Measurements from ENCODE around the gene TOM1L2.
"Not testable (repeated sequence)": the region's sequence is repeated elsewhere in the genome, so short reads cannot be mapped to it uniquely, and the experiment has no call there.

TOM1L2 gene

GRCh38 chr17:17912336-17912735 lies 59.9 kb downstream of the TOM1L2 start:
- not testable (repeated sequence) for H3K36me3 Mint-ChIP-seq (ENCODE audit: insufficient read depth); H3K4me3 Mint-ChIP-seq; H3K27ac Mint-ChIP-seq; H3K9me3 Mint-ChIP-seq; ATAC-seq (replicated peaks); H3K27me3 Mint-ChIP-seq; DNase-seq
- peaks cover 11 to 13% of the 10 kb centered on the region in 2 donors for H3K4me1 Mint-ChIP-seq (ENCODE audit: low read depth in 2 of 2)

DNA sequence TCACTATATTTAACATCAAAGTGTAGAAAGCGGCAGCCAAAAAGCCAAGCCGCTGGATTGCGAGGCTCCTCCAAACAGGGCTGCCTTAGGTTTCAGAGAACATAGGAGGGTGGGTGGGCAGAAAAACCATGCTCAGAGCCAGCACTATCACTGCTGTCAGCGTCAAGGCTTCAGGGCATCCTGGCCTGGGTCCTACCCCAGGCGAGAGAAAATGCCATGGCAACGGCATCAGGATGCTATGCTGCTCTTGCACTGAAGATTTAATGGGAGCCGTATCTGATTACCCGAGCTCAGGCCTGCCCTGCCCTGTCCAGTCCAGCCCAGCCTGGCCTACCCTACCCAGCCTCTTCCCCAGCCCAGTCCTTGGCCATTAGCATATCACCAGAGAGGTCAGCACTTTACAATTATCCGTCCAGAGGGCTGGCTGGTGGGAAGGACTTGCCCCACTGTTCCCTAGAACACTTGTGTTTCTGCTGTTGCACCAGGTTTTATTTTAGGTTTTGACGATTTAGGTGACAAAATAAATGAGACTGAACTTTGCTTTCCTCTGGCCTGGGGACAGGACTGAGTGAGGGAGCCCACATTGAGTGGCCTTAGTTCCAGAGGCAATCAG lies 61.1 kb downstream of the TOM1L2 start:
- no peak for ATAC-seq (replicated peaks)
- no peak for DNase-seq
- H3K4me3 Mint-ChIP-seq = no peak overlapping the region
- peak overlapping the region in 1 of 2 donors; percentile 29 for H3K27ac Mint-ChIP-seq
- H3K4me1 Mint-ChIP-seq (ENCODE audit: low read depth in 2 of 2) = peaks cover 9 to 11% of the 10 kb centered on the region in 2 donors
- peaks cover 3% of the 10 kb centered on the region for H3K36me3 Mint-ChIP-seq (ENCODE audit: insufficient read depth)
- no peaks in the 10 kb centered on the region for H3K9me3 Mint-ChIP-seq
- no peaks in the 10 kb centered on the region for H3K27me3 Mint-ChIP-seq

DNA sequence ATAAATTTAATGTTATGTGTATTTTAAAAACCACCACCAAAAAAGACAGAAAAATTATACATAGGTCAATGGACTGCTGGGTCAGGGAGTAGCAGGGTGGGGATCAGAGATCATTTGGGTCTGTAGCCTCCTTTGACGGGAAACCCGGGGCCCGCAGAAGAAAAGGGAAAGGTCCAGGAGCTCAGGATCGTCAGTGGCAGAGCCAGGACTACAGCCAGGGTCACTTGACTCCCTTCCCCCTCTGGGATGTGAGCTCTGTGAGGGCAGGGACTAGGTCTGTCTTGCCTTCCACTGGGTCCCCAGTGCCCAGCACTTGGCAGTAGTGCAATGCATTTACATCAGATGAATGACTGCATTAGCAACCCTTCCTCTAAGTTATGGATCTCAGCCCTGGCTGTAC lies 62.1 kb downstream of the TOM1L2 start:
- ATAC-seq (replicated peaks) (no peak), DNase-seq (no peak)
- H3K27me3 Mint-ChIP-seq = no peaks in the 10 kb centered on the region
- peaks cover 3% of the 10 kb centered on the region for H3K36me3 Mint-ChIP-seq (ENCODE audit: insufficient read depth)
- no peak overlapping the region for H3K27ac Mint-ChIP-seq
- H3K4me1 Mint-ChIP-seq (ENCODE audit: low read depth in 2 of 2) = peaks cover 9 to 11% of the 10 kb centered on the region in 2 donors
- no peaks in the 10 kb centered on the region for H3K9me3 Mint-ChIP-seq
- no peak overlapping the region for H3K4me3 Mint-ChIP-seq

GRCh38 chr17:17909078-17909477 lies 63.1 kb downstream of the TOM1L2 start:
- Mint-ChIP-seq H3K27ac (no peak overlapping the region), H3K9me3 (no peaks in the 10 kb centered on the region), H3K36me3 (ENCODE audit: insufficient read depth) (no peaks in the 10 kb centered on the region), H3K4me1 (ENCODE audit: low read depth in 2 of 2) (peaks cover 4 to 5% of the 10 kb centered on the region in 2 donors), H3K4me3 (no peak overlapping the region), H3K27me3 (no peaks in the 10 kb centered on the region)
- no peak for ATAC-seq (replicated peaks)
- no peak for DNase-seq

GRCh38 chr17:17907469-17907868 lies 64.7 kb downstream of the TOM1L2 start:
- DNase-seq = no peak
- Mint-ChIP-seq H3K4me3 (no peak overlapping the region), H3K27me3 (no peaks in the 10 kb centered on the region), H3K4me1 (ENCODE audit: low read depth in 2 of 2) (peaks cover 0 to 1% of the 10 kb centered on the region in 2 donors), H3K9me3 (no peaks in the 10 kb centered on the region), H3K27ac (peak overlapping the region in 1 of 2 donors; percentile 16), H3K36me3 (ENCODE audit: insufficient read depth) (no peaks in the 10 kb centered on the region)
- no peak for ATAC-seq (replicated peaks)

- Mint-ChIP-seq H3K36me3 (ENCODE audit: insufficient read depth) (no peaks in the 10 kb centered on the region), H3K27ac (peak overlapping the region in 1 of 2 donors; percentile 16)
These were observed 65.6 kb downstream of the TOM1L2 start for GRCh38 chr17:17906418-17907215.

DNA sequence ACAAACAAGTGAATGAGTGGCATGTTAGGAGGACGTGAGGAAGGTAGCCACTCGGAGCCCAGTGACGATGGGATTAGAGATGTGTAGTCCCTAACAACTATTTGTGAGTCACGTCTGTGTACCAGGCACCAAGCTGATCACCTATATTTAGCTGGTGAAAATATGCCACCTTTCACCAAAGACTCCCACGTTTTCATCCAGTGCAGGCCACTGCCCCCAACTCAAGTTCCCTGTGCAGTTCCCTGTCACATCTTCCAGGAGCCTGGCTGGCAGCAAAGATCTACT lies 67.2 kb downstream of the TOM1L2 start:
- Mint-ChIP-seq H3K27me3 (no peaks in the 10 kb centered on the region), H3K4me3 (no peak overlapping the region), H3K4me1 (ENCODE audit: low read depth in 2 of 2) (peaks cover 0 to 2% of the 10 kb centered on the region in 2 donors), H3K9me3 (no peaks in the 10 kb centered on the region), H3K36me3 (ENCODE audit: insufficient read depth) (peaks cover 4% of the 10 kb centered on the region), H3K27ac (no peak overlapping the region)
- ATAC-seq (replicated peaks) (no peak), DNase-seq (no peak)

More at GRCh38 chr17:17906418-17907215, 65.6 kb downstream of the TOM1L2 start:
- ATAC-seq (replicated peaks) (no peak), DNase-seq (no peak)
- no peaks in the 10 kb centered on the region for H3K9me3 Mint-ChIP-seq
- H3K27me3 Mint-ChIP-seq = no peaks in the 10 kb centered on the region
- no peak overlapping the region for H3K4me3 Mint-ChIP-seq
- H3K4me1 Mint-ChIP-seq (ENCODE audit: low read depth in 2 of 2) = peaks cover 0 to 1% of the 10 kb centered on the region in 2 donors

DNA sequence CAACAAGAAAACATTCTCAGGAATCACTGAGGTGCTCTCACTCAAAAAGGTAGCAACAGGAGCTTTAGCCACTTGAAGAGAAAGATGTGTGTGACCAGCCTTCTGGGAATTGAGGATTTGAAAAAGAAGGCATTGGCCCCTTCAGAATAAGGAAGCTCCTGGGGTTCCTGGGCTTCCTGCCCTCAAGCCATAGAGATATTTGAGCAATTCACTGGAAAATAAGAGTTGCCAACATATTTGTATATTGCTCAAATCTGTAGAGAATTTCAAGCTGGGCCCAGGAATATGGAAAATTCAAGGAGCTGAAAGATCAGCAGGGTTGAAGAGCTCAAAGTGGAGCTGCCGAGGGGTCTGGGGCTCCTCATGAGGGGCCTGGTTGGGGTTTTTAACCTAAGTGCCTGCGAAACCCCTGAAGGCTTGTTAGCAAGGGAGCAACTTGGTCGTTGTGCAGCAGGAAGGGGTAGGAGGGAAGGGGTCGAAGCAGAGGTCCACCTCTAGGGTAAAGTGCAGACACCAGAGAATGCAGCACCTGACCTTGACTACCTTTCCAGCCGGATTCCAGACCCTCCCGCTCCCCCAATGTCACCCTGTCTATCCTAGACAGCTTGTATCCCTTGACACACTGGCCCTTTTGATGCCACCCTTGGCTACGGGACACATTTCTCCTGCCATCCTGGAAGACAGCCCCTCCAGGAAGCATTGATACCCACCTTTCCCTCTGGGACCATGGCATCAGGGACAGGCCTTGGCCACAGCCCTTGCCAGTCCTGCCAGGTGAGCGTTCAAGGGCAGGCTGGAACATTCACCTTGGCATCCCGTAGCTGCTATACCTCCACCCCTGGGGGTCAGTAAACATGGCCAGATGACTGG lies 67.8 kb downstream of the TOM1L2 start:
- ATAC-seq (replicated peaks) (no peak), DNase-seq (no peak)
- Mint-ChIP-seq H3K4me1 (ENCODE audit: low read depth in 2 of 2) (peaks cover 0 to 2% of the 10 kb centered on the region in 2 donors), H3K27ac (no peak overlapping the region), H3K9me3 (no peaks in the 10 kb centered on the region), H3K4me3 (no peak overlapping the region), H3K27me3 (no peaks in the 10 kb centered on the region), H3K36me3 (ENCODE audit: insufficient read depth) (peaks cover 5% of the 10 kb centered on the region)

GRCh38 chr17:17902877-17903276 lies 69.3 kb downstream of the TOM1L2 start:
- ATAC-seq (replicated peaks) = no peak
- DNase-seq = no peak
- Mint-ChIP-seq H3K4me3 (no peak overlapping the region), H3K9me3 (no peaks in the 10 kb centered on the region), H3K4me1 (ENCODE audit: low read depth in 2 of 2) (peaks cover 0 to 2% of the 10 kb centered on the region in 2 donors), H3K27me3 (no peaks in the 10 kb centered on the region), H3K36me3 (ENCODE audit: insufficient read depth) (peaks cover 5% of the 10 kb centered on the region), H3K27ac (no peak overlapping the region)

GRCh38 chr17:17902376-17902775 lies 69.8 kb downstream of the TOM1L2 start:
- ATAC-seq (replicated peaks) = no peak
- peaks cover 5% of the 10 kb centered on the region for H3K36me3 Mint-ChIP-seq (ENCODE audit: insufficient read depth)

GRCh38 chr17:17900615-17901520 lies 71.3 kb downstream of the TOM1L2 start:
- no peak overlapping the region for H3K4me3 Mint-ChIP-seq
- ATAC-seq (replicated peaks) (no peak), DNase-seq (no peak)
- H3K36me3 Mint-ChIP-seq (ENCODE audit: insufficient read depth) = peaks cover 13% of the 10 kb centered on the region
- H3K27me3 Mint-ChIP-seq = no peaks in the 10 kb centered on the region
- H3K4me1 Mint-ChIP-seq (ENCODE audit: low read depth in 2 of 2) = peaks cover 0 to 2% of the 10 kb centered on the region in 2 donors
- no peaks in the 10 kb centered on the region for H3K9me3 Mint-ChIP-seq
- H3K27ac Mint-ChIP-seq = no peak overlapping the region

More at GRCh38 chr17:17902376-17902775, 69.8 kb downstream of the TOM1L2 start:
- Mint-ChIP-seq H3K27ac (peak overlapping the region in 1 of 2 donors; percentile 44), H3K27me3 (no peaks in the 10 kb centered on the region), H3K4me3 (no peak overlapping the region), H3K9me3 (no peaks in the 10 kb centered on the region), H3K4me1 (ENCODE audit: low read depth in 2 of 2) (peaks cover 0 to 2% of the 10 kb centered on the region in 2 donors)
- no peak for DNase-seq

DNA sequence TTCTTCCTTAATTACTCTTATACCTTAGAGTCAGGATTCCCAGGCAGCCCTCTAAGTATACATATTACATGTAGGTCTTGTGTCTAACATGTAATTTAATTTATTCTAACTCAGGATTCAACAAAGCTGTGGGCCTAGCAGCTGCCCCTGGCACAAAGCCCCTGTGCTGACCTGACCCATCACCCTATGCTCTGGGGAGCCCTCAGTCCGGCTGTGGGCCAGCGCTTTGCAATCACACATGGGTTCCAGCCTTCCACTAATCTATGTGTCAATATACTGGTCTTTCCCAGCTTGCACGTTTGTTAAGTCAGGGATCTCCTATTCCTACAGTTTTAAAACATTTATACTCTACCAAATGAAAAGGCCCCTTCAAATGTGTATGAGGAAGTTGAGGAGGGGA lies 72.7 kb downstream of the TOM1L2 start:
- no peaks in the 10 kb centered on the region for H3K27me3 Mint-ChIP-seq
- DNase-seq (no peak), ATAC-seq (replicated peaks) (no peak)
- H3K9me3 Mint-ChIP-seq = no peaks in the 10 kb centered on the region
- no peak overlapping the region for H3K27ac Mint-ChIP-seq
- no peak overlapping the region for H3K4me3 Mint-ChIP-seq
- H3K36me3 Mint-ChIP-seq (ENCODE audit: insufficient read depth) = peaks cover 16% of the 10 kb centered on the region
- peaks cover 0 to 2% of the 10 kb centered on the region in 2 donors for H3K4me1 Mint-ChIP-seq (ENCODE audit: low read depth in 2 of 2)

- H3K4me1 Mint-ChIP-seq (ENCODE audit: low read depth in 2 of 2) = peaks cover 0 to 2% of the 10 kb centered on the region in 2 donors
These were observed 73.5 kb downstream of the TOM1L2 start for GRCh38 chr17:17898673-17899072.

More at GRCh38 chr17:17898673-17899072, 73.5 kb downstream of the TOM1L2 start:
- Mint-ChIP-seq H3K27me3 (no peaks in the 10 kb centered on the region), H3K27ac (no peak overlapping the region), H3K4me3 (no peak overlapping the region), H3K9me3 (no peaks in the 10 kb centered on the region), H3K36me3 (ENCODE audit: insufficient read depth) (peaks cover 16% of the 10 kb centered on the region)
- ATAC-seq (replicated peaks) (no peak), DNase-seq (no peak)
